HTR-8/SVneo (cell line): Measurements from ENCODE around the gene LONRF2.
"Not testable (repeated sequence)": the region's sequence is repeated elsewhere in the genome, so short reads cannot be mapped to it uniquely, and the experiment has no call there.

Experiments used
- DNase-seq: peaks from one replicate; pipeline ENCODE4 v3.0.0; 2011; ENCODE audit warnings: low spot score, mixed read lengths; ENCODE audit not compliant: insufficient read length
- FAIRE-seq: peaks from 2 replicates; lab custom pipeline; 2011; peaks lifted over from hg19 to GRCh38; lab: Jason Lieb, UNC

LONRF2 gene

GRCh38 chr2:100259106-100259505 lies 63.2 kb downstream of the LONRF2 start:
- FAIRE-seq, result no peak
- no peak for DNase-seq

- no peak for FAIRE-seq
- DNase-seq, result no peak
Observed at GRCh38 chr2:100257939-100258338, 64.4 kb downstream of the LONRF2 start.

DNA sequence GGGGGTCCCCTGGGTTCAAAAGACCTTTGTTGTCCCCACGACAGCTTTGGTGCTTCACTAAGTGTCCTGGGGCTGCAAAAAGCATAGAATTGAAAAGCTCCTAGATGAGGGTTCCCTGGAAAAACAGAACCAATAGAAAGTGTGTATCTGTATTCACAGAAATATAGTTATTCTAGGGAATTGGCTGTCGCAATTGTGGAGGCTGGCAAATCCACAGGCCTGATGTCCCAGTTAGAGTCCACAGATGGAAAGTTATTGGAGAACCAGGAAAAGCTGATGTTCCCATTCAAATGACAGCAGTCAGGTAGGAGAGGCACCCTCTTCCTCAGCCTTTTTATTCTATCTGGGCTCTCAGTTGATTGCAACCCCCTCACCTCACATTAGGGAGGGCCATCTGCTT lies 65.5 kb downstream of the LONRF2 start:
- DNase-seq (no peak), FAIRE-seq (no peak)

GRCh38 chr2:100256416-100256815 lies 65.9 kb downstream of the LONRF2 start:
- FAIRE-seq (no peak), DNase-seq (no peak)

DNA sequence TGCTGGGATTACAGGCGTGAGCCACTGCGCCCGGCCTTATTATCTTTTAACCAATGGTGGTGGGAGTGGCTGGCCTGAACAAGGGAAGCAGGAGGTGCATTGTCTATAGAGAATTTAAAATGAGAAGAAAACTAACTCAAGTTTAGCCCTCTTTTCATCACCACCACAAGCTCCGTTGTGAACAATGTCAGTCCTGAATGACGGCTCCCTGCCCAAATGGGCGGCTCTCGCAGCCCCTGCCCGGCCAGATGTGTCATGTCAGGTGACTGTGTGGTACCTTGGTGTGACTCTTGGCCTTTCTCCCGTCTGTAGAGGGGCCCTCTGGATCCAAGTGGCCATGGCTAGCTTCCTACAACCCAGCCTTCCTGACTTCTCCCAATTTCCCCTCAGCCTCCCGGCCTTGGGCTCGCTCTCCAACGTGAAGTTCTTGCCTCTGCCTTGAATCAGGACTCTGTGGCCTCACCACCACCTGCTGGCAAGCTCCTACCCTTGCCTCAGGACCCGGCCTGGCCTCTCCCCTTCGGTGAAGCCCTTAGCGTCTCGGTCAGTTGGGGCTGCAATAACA lies 67.6 kb downstream of the LONRF2 start:
- DNase-seq (no peak), FAIRE-seq (no peak)

GRCh38 chr2:100253786-100254185 lies 68.5 kb downstream of the LONRF2 start:
- DNase-seq (no peak), FAIRE-seq (no peak)

DNA sequence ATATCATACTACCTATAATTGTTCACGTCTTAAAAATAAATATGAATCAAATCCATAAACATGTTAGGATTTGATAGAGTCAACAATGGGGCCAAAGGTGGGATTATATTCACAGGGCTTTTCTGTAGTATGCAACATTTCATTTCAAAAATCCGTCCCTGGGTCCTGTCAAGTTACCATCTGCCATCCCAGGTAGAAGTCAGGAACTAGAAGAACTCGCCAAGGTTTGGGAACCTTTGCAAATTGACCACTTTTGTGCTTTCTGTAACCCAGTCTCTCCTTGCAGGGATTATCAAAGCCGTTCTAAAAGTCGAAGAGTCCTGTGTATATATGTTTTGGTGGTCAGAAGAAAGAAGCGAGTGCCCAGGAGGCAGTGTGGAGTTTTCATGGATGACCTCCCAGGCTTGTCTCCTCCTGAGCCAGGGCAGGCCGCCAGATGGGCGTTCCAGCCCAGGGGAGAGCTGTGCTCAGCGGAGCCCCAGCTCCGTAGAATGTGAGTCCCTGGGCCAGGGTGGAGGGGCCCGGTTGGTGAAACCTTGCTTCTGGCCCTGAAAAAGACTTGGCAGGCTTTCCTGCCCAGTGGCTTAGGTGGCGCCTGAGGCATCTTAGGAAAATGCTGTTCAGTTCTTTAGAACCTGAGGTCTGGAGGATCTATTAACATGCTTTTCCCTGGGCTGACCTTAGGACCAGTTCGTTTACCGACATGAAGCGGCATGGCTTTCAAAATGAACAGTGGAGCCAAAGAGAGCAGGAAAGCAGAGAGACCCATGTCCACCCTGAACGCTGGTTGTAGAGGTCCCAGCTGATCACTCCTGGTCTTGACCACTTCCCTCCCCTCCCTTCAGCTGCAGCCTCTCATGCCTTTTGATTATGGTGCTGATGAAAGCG lies 69.2 kb downstream of the LONRF2 start:
- no peak for DNase-seq

DNA sequence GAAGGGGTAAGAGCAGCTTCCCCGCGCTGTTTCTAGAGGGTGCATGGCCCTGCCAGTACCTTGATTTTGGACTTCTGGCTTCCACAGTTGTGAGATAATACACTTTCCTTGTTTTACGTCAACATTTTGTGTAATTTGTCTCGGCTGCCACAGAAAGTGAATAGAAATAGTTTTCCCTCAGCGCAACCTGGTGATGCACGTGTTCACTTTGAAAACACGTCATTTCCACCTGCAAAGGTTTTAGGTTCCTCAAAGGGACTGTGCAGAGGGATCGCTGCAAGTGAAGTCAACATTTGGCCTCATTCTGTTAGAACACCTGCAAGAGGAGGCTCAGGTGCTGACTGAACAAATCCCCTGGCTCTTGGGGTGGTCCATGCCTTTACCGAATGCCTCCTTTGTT lies 71.7 kb downstream of the LONRF2 start:
- DNase-seq, result no peak

More for the DNA sequence above, 69.2 kb downstream of the LONRF2 start:
- no peak for FAIRE-seq

DNA sequence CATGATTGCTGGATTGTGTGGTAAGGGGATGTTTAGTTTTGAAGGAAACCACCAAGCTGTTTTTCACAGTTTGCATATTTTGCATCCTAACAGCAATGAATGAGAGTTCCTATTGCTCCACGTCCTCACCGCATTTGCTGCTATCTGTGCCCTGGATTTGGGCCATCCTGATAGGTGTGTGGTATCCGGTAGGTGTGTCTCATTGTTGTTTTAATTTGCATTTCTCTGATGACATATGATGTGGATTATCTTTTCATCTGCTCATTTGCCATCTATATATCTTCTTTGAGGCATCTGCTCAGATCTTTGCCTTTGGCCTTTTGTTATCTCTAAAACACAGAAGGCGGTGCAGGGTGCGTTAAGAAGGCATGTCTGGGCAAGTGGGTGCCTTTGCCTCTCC lies 73.3 kb downstream of the LONRF2 start:
- DNase-seq (no peak), FAIRE-seq (no peak)

More for the DNA sequence above, 71.7 kb downstream of the LONRF2 start:
- FAIRE-seq, result no peak

GRCh38 chr2:100248556-100248955 lies 73.7 kb downstream of the LONRF2 start:
- FAIRE-seq, result not testable (repeated sequence)

DNA sequence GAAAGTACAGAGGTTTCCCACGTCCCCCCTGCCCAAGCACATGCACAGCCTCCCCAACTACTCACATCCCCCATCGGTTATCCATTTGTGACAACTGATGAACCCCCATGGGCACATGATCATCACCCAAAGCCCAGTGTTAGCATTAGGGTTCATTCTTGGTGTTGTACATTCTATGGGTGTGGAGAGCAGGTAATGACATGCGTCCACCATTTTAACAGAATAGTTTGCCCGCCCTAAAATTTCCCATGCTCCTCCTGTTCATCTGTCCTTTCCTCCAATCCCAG lies 74.3 kb downstream of the LONRF2 start:
- FAIRE-seq, result no peak

More at GRCh38 chr2:100248556-100248955, 73.7 kb downstream of the LONRF2 start:
- not testable (repeated sequence) for DNase-seq

DNA sequence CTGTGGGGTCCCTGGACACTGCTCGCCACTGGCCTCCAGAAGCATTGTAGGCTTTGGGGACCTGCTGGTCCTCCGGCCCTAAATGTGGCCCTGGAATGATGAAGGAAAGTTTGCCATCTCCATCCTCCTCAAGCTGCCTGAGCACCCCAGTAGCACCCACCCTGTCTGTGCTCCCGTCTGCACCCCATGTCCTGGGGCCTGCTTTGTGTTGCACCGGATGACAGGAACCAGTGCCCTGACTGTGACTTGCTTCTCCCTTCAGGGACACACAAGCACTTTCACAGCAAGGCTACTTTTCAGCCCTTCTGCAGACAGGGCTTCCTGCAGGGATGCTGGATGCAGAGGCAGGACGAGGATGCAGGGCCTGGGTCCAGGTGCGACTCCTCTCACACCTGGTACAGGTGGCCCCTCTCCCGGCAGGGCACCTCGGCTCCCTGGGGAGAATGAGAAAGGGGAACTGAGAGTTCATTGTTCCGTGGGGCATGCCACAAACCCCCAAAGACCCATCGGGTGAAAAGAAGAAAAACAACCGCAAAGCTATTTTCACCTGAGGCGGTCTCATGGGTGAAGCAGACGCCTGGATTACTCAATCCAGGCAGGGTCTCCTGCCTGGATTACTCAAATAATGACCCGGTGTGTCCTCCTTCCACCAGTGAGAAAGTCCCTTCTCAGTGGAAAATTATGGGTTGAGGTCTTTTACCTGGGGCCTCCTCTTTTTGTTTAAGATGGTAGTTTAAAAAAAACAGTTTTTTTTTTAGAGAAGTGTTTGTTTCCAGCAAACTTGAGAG lies 74.9 kb downstream of the LONRF2 start:
- FAIRE-seq (no peak), DNase-seq (no peak)

More for the DNA sequence above, 74.3 kb downstream of the LONRF2 start:
- DNase-seq, result no peak

- DNase-seq, result peak; percentile 17
- FAIRE-seq, result peak; percentile 71
Observed at GRCh38 chr2:100246163-100247145, 75.8 kb downstream of the LONRF2 start.

GRCh38 chr2:100245681-100246080 lies 76.6 kb downstream of the LONRF2 start:
- no peak for FAIRE-seq
- no peak for DNase-seq

DNA sequence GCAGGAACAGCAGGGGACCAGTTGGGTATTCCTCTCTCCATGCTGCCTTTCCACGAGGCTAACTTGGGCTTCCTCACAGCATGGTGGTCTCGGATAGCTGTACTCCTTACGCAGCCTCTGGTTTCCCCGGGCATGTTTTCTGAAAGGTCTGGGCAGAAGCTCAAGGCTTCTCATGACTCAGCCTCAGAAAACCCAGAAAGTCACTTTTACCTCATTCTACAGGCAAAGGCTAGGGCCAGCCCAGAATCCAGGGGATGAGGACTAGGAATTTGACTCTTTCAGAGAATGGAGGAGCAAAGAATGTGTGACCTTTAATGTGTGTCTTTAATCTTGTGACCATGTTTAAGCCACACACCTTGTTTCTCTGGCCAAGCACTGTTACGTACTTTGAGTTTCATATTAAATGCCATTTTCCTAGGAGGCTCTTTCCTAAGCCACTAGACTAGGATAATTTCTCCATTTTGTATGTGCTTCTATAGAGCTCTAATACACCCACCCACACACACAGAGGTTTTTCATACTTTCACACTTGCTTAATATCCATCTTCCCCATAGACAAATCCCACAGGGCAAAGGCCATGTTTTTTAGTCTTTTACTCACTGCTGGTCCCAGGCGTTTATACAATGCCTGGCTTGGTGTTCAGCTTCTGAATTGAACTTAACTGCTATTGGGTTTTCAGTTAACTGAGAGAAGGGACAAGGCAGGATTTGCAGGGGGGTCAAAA lies 77.3 kb downstream of the LONRF2 start:
- FAIRE-seq (no peak), DNase-seq (no peak)

- FAIRE-seq (no peak), DNase-seq (no peak)
Observed at GRCh38 chr2:100243631-100244030, 78.7 kb downstream of the LONRF2 start.

DNA sequence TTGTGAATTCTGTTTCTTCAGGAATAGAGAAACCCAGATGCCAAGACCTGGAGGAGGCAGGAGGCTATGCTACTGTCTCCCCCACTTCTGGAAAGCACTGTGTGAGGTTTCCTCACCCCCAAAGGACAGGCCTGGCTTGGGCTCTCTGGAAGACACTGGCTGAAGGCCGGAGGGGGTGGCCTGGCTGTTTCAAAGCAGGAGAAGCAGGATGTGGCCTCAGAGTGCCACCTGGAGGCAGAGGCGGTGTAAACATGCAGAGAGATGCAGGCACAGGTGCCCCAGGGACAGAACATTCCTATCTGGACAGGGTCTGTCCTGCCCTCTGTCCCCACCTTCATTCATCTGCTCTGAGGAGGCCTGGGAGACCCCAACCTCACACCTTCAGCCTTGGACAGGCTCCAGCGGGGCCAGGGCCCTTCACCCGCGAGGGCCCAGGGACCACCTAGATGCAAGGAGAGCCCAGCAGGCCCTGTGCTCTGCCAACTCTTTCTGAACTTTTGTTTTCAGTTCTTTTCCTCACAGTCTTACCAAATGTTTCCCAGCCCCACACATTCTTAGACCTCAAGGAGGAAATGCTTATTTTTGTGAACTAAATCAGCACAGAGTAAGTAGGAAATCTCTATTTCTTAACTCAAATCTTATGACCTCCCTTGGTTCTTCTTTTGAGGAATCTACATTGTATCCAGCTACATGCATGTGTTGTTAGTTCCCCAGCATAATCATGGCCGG lies 79.2 kb downstream of the LONRF2 start:
- FAIRE-seq (peak; percentile 88), DNase-seq (peak; percentile 78)

GRCh38 chr2:100242476-100242875 lies 79.8 kb downstream of the LONRF2 start:
- FAIRE-seq, result no peak
- no peak for DNase-seq

GRCh38 chr2:100241236-100241635 lies 81.1 kb downstream of the LONRF2 start:
- FAIRE-seq (no peak), DNase-seq (no peak)
